Urinary bladder (tissue), 4 donors: ENCODE data around the gene NOS3. TPM values are rescaled to one million over a fixed set of nuclear protein-coding genes. Genes with fewer than 3 reads are reported as not detected.

Experiments
- DNase-seq: peaks from one replicate; pipeline ENCODE4 v3.0.0-alpha.2; 2015; ENCODE audit errors: extremely low spot score
- H3K27ac ChIP-seq: one replicate; pipeline ENCODE4 v1.5.1; 2013; ENCODE audit warnings: low read depth, mild to moderate bottlenecking, moderate library complexity
- H3K36me3 ChIP-seq: one replicate; pipeline ENCODE4 v1.6.1; 2013; ENCODE audit warnings: mild to moderate bottlenecking, moderate library complexity; ENCODE audit not compliant: insufficient read depth
- H3K4me1 ChIP-seq: one replicate; pipeline ENCODE4 v1.6.1; 2013; ENCODE audit warnings: mild to moderate bottlenecking, moderate library complexity; ENCODE audit not compliant: insufficient read depth
- H3K4me3 ChIP-seq: one replicate; pipeline ENCODE4 v1.5.1; 2013; ENCODE audit warnings: low read depth, low read length
- WGBS: extraction: QIAGEN DNeasy Blood & Tissue Kit; methylation state at CpG from one replicate; pipeline ENCODE4 v1.1.7; 2013; 5-methylcytosine and 5-hydroxymethylcytosine counted together
- polyA plus RNA-seq: library from polyadenylated mRNA; stranded (reverse); fragments of 200-250 nt; gene quantifications from one replicate; pipeline ENCODE4 v1.2.3, GENCODE V29; 2013
- total RNA-seq: library from RNA; depleted of rRNA; stranded (reverse); fragments of >200 nt; gene quantifications from one replicate; pipeline ENCODE4 v1.2.3, GENCODE V29; 2014
- donor health status: healthy with polysubstance abuse.
- donor health status: healthy.

Gene NOS3
- total and polyA plus RNA-seq, 2 donors: 6.0 to 15.8 TPM

GRCh38 chr7:150988230-150989226 is 2.3 kb upstream of the NOS3 start:
- no peaks in the 10 kb centered on the region for H3K4me1 ChIP-seq
- WGBS: 16% methylated on average over 31 of the region's 31 CpGs
- H3K36me3 ChIP-seq: no peaks in the 10 kb centered on the region
- H3K27ac ChIP-seq: no peak overlapping the region
- H3K4me3 ChIP-seq: no peak overlapping the region
- DNase-seq: no peak

- no peak for DNase-seq
- WGBS: 49% methylated on average over 7 of the region's 7 CpGs
- H3K27ac ChIP-seq: no peak overlapping the region
Observed at GRCh38 chr7:150989456-150989855, 1.4 kb upstream of the NOS3 start.

DNA sequence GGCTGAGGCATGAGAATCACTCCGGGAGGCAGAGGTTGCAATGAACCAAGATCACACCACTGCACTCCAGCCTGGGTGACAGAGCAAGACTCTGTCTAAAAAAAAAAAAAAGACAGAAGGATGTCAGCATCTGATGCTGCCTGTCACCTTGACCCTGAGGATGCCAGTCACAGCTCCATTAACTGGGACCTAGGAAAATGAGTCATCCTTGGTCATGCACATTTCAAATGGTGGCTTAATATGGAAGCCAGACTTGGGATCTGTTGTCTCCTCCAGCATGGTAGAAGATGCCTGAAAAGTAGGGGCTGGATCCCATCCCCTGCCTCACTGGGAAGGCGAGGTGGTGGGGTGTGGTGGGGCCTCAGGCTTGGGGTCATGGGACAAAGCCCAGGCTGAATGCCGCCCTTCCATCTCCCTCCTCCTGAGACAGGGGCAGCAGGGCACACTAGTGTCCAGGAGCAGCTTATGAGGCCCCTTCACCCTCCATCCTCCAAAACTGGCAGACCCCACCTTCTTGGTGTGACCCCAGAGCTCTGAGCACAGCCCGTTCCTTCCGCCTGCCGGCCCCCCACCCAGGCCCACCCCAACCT is 1.3 kb downstream of the NOS3 start:
- 64% methylated on average over 6 of the region's 6 CpGs for whole genome bisulfite sequencing
- DNase-seq: no peak
- Histone ChIP-seq H3K4me3 (no peak overlapping the region), H3K36me3 (no peaks in the 10 kb centered on the region), H3K4me1 (no peaks in the 10 kb centered on the region), H3K27ac (no peak overlapping the region)

More at GRCh38 chr7:150989456-150989855, 1.4 kb upstream of the NOS3 start:
- no peaks in the 10 kb centered on the region for H3K36me3 ChIP-seq
- H3K4me3 ChIP-seq: no peak overlapping the region
- no peaks in the 10 kb centered on the region for H3K4me1 ChIP-seq

GRCh38 chr7:150992833-150993302 is 2.1 kb downstream of the NOS3 start:
- Histone ChIP-seq H3K27ac (no peak overlapping the region), H3K4me1 (no peaks in the 10 kb centered on the region), H3K36me3 (no peaks in the 10 kb centered on the region), H3K4me3 (no peak overlapping the region)
- 35% methylated on average over 5 of the region's 5 CpGs for WGBS
- DNase-seq: no peak

GRCh38 chr7:150993511-150993910 is 2.7 kb downstream of the NOS3 start:
- H3K4me1 ChIP-seq: no peaks in the 10 kb centered on the region
- H3K4me3 ChIP-seq: peak overlapping the region; percentile 2
- no peak overlapping the region for H3K27ac ChIP-seq
- H3K36me3 ChIP-seq: no peaks in the 10 kb centered on the region
- DNase-seq: no peak
- WGBS: 85% methylated on average over 14 of the region's 14 CpGs

GRCh38 chr7:150994141-150994837 is 3.5 kb downstream of the NOS3 start:
- no peak for DNase-seq
- peak overlapping the region; percentile 2 for H3K4me3 ChIP-seq
- WGBS: 38% methylated on average over 15 of the region's 15 CpGs
- H3K4me1 ChIP-seq: no peaks in the 10 kb centered on the region
- no peak overlapping the region for H3K27ac ChIP-seq
- H3K36me3 ChIP-seq: no peaks in the 10 kb centered on the region

DNA sequence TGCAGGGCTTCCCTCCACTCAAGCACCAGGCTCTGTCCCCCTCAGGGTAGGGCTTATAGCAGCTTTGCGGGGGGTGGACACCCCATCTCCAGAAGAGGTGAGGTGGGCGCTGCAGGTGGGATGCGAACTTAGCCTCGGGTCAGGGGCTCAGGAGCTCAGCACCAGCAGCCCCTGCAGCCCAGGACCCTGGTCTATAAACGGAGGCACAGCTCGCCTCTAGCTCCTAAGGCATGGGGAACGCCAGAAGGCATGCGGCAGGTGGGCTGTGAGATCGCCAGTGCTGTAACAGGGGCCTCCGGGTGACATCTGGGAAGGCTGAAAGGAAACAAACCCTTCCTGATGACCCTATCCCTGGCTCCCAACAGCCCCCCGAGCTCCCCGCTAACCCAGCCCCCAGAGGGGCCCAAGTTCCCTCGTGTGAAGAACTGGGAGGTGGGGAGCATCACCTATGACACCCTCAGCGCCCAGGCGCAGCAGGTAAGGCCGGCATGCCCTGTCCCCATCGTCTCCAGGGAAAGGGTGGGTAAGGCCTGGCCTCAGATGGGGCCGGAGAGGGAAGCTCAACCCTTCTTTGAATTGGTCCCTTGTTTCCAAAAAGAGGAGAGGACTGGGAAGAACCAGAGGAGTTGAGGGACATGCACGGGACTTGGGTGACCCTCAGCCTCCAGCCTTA is 4.2 kb downstream of the NOS3 start:
- H3K4me1 ChIP-seq: no peaks in the 10 kb centered on the region
- DNase-seq: no peak
- H3K27ac ChIP-seq: no peak overlapping the region
- no peaks in the 10 kb centered on the region for H3K36me3 ChIP-seq
- H3K4me3 ChIP-seq: peak overlapping the region; percentile 15
- WGBS: 56% methylated on average over 19 of the region's 19 CpGs

GRCh38 chr7:150996376-150997074 is 5.7 kb downstream of the NOS3 start:
- Histone ChIP-seq H3K27ac (no peak overlapping the region), H3K36me3 (no peaks in the 10 kb centered on the region), H3K4me1 (no peaks in the 10 kb centered on the region), H3K4me3 (no peak overlapping the region)
- DNase-seq: no peak
- 50% methylated on average over 31 of the region's 31 CpGs for WGBS

- 86% methylated on average over 8 of the region's 8 CpGs for WGBS
- H3K36me3 ChIP-seq: no peaks in the 10 kb centered on the region
- no peak overlapping the region for H3K4me3 ChIP-seq
Observed at GRCh38 chr7:150997075-150997511, 6.3 kb downstream of the NOS3 start.

GRCh38 chr7:150997817-150998216 is 7.0 kb downstream of the NOS3 start:
- Histone ChIP-seq H3K27ac (no peak overlapping the region), H3K4me3 (no peak overlapping the region), H3K4me1 (no peaks in the 10 kb centered on the region), H3K36me3 (no peaks in the 10 kb centered on the region)
- DNase-seq: no peak
- WGBS: 92% methylated on average over 5 of the region's 5 CpGs

More at GRCh38 chr7:150997075-150997511, 6.3 kb downstream of the NOS3 start:
- H3K27ac ChIP-seq: no peak overlapping the region
- no peaks in the 10 kb centered on the region for H3K4me1 ChIP-seq
- DNase-seq: no peak

DNA sequence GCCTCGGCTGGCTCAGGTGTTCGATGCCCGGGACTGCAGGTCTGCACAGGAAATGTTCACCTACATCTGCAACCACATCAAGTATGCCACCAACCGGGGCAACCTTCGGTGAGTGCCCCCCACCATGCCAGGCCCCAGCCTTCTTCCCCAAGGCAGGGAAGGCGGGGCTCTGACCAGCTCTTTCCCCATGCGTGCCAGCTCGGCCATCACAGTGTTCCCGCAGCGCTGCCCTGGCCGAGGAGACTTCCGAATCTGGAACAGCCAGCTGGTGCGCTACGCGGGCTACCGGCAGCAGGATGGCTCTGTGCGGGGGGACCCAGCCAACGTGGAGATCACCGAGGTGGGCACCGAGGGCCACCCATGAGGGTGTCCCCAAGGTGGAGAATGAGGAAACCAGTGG is 7.5 kb downstream of the NOS3 start:
- Histone ChIP-seq H3K4me3 (no peak overlapping the region), H3K36me3 (no peaks in the 10 kb centered on the region), H3K27ac (no peak overlapping the region), H3K4me1 (no peaks in the 10 kb centered on the region)
- DNase-seq: no peak
- WGBS: 91% methylated on average over 20 of the region's 20 CpGs

DNA sequence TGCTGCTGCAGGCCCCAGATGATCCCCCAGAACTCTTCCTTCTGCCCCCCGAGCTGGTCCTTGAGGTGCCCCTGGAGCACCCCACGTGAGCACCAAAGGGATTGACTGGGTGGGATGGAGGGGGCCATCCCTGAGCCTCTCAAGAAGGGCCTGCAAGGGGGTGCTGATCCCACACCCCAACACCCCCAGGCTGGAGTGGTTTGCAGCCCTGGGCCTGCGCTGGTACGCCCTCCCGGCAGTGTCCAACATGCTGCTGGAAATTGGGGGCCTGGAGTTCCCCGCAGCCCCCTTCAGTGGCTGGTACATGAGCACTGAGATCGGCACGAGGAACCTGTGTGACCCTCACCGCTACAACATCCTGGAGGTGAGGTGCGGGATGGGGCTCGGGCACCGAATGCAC is 8.2 kb downstream of the NOS3 start:
- Histone ChIP-seq H3K36me3 (no peaks in the 10 kb centered on the region), H3K27ac (no peak overlapping the region), H3K4me1 (no peaks in the 10 kb centered on the region), H3K4me3 (no peak overlapping the region)
- DNase-seq: no peak
- WGBS: 92% methylated on average over 12 of the region's 12 CpGs
